OCI-LY3 (cell line): ENCODE data around the gene TSPAN3.
A peak's percentile ranks its signal among the peaks of the same experiment; 100 is the strongest.

Experiments used
- H2AFZ ChIP-seq: fragments of 200-600, 300-600 bp; shearing (Covaris generic); 2 replicates; pipeline ENCODE4 v1.6.0; 2014; ENCODE audit warnings: antibody characterized with exemption, low read depth, low read length
- H3K27ac ChIP-seq: fragments of 200-600, 300-600 bp; sonication (generic); 2 replicates; pipeline ENCODE4 v1.5.1; 2014; ENCODE audit warnings: mild to moderate bottlenecking, low read length, moderate library complexity, mixed read lengths
- H3K27me3 ChIP-seq: fragments of 200-600, 300-600 bp; sonication (generic); 2 replicates; pipeline ENCODE4 v1.6.1; 2014; ENCODE audit warnings: low read depth, low read length, mixed read lengths
- H3K36me3 ChIP-seq: fragments of 200-600, 300-600 bp; sonication (generic); replicated peaks from 2 replicates; pipeline ENCODE3; 2014; ENCODE audit warnings: low read depth, low read length, mixed read lengths
- H3K4me1 ChIP-seq: fragments of 300-600, 200-600 bp; sonication (generic); 2 replicates; pipeline ENCODE4 v1.6.1; 2014; ENCODE audit warnings: low read length, mixed read lengths
- H3K4me2 ChIP-seq: fragments of 200-600, 300-600 bp; sonication (generic); 2 replicates; pipeline ENCODE4 v1.6.1; 2014; ENCODE audit warnings: low read length, mixed read lengths
- H3K4me3 ChIP-seq: fragments of 300-600, 200-600 bp; sonication (generic); 2 replicates; pipeline ENCODE4 v1.5.1; 2014; ENCODE audit warnings: antibody characterized with exemption, mild to moderate bottlenecking, low read length, moderate library complexity
- H3K79me2 ChIP-seq: fragments of 300-600, 200-600 bp; shearing (Covaris generic); 2 replicates; pipeline ENCODE4 v1.6.1; 2014; ENCODE audit warnings: mild to moderate bottlenecking, low read length, mixed read lengths
- H3K9ac ChIP-seq: fragments of 300-600, 200-600 bp; shearing (Covaris generic); 2 replicates; pipeline ENCODE4 v1.6.0; 2014; ENCODE audit warnings: mild to moderate bottlenecking, low read length, moderate library complexity
- H3K9me3 ChIP-seq: fragments of 200-600, 300-600 bp; shearing (Covaris generic); 2 replicates; pipeline ENCODE4 v1.6.1; 2014; ENCODE audit warnings: low read length, mixed read lengths; ENCODE audit not compliant: insufficient read depth
- H4K20me1 ChIP-seq: fragments of 200-600, 300-600 bp; sonication (generic); 2 replicates; pipeline ENCODE4 v1.6.1; 2016; ENCODE audit warnings: low read length, mixed read lengths; ENCODE audit not compliant: insufficient read depth
- EZH2phosphoT487 ChIP-seq: fragments of 200-600 bp; shearing (Covaris generic); IDR thresholded peaks from 2 replicates; pipeline ENCODE4 v1.6.1; 2018; ENCODE audit warnings: antibody characterized with exemption, mixed run types, low read depth
- TF ChIP-seq, protein P1 (sequence below): fragments of 200-600, 300-600 bp; sonication (generic); IDR thresholded peaks from 2 replicates; pipeline ENCODE4 v1.5.1; 2014; ENCODE audit warnings: antibody characterized with exemption, low read length, low read depth

The TSPAN3 gene

GRCh38 chr15:77070495-77071304, at the start of gene TSPAN3:
TSS of gene TSPAN3 (minus strand) at chr15:77071109. CDS start at chr15:77070954, 155 bp downstream.
- peak within 1 kb of the TSS; percentile 93 for H3K4me2 ChIP-seq
- peak within 1 kb of the TSS; percentile 55 for H3K27ac ChIP-seq
- peaks cover 39% of the 10 kb centered on the region for H4K20me1 ChIP-seq
- H3K4me3 ChIP-seq = peak within 1 kb of the TSS; percentile 93
- TF ChIP-seq, protein P1, sequence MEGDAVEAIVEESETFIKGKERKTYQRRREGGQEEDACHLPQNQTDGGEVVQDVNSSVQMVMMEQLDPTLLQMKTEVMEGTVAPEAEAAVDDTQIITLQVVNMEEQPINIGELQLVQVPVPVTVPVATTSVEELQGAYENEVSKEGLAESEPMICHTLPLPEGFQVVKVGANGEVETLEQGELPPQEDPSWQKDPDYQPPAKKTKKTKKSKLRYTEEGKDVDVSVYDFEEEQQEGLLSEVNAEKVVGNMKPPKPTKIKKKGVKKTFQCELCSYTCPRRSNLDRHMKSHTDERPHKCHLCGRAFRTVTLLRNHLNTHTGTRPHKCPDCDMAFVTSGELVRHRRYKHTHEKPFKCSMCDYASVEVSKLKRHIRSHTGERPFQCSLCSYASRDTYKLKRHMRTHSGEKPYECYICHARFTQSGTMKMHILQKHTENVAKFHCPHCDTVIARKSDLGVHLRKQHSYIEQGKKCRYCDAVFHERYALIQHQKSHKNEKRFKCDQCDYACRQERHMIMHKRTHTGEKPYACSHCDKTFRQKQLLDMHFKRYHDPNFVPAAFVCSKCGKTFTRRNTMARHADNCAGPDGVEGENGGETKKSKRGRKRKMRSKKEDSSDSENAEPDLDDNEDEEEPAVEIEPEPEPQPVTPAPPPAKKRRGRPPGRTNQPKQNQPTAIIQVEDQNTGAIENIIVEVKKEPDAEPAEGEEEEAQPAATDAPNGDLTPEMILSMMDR = no peak
- no peak for TF ChIP-seq EZH2phosphoT487
- peaks cover 9% of the 10 kb centered on the region for H3K27me3 ChIP-seq
- H3K79me2 ChIP-seq = peaks cover 52% of the 10 kb centered on the region
- peak within 1 kb of the TSS; percentile 97 for H2AFZ ChIP-seq
- no peaks in the 10 kb centered on the region for H3K9me3 ChIP-seq
- peak within 1 kb of the TSS; percentile 85 for H3K9ac ChIP-seq
- H3K36me3 ChIP-seq = peaks cover 12% of the 10 kb centered on the region
- peaks cover 38% of the 10 kb centered on the region for H3K4me1 ChIP-seq

GRCh38 chr15:77120576-77120975, 49.7 kb upstream of the TSPAN3 start:
- Histone ChIP-seq H3K27me3 (no peaks in the 10 kb centered on the region), H3K4me3 (no peak overlapping the region), H3K9ac (no peak overlapping the region), H2AFZ (no peak overlapping the region), H3K4me2 (no peak overlapping the region), H3K79me2 (no peaks in the 10 kb centered on the region), H3K27ac (no peak overlapping the region), H3K36me3 (no peaks in the 10 kb centered on the region), H4K20me1 (no peaks in the 10 kb centered on the region; the same call in 1 of the 2 replicates), H3K4me1 (peaks cover 33% of the 10 kb centered on the region), H3K9me3 (no peaks in the 10 kb centered on the region)
- TF ChIP-seq EZH2phosphoT487 = no peak
- TF ChIP-seq, protein P1 = no peak

DNA sequence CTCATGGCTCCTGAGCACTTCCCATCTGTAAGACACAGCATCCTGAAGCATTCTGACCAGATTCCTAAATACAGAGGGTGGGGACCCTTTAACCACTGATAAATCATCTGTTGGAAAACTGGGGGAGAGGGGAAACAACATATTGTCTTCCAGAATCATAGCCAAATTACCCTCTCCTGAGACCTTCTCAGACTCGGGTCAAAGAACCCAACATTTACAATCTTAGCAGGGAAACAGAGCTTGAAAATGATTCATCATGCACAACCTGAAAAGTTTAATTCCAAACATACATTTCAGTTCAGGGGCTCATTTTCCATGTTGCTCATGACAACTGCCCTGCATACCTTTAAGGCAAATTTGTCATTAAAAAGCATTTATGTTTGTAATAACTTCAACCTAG, 48.5 kb upstream of the TSPAN3 start:
- Histone ChIP-seq H3K27ac (no peak overlapping the region), H3K79me2 (no peaks in the 10 kb centered on the region)

GRCh38 chr15:77118882-77119321, 48.0 kb upstream of the TSPAN3 start:
- no peak overlapping the region for H2AFZ ChIP-seq
- H3K9me3 ChIP-seq = no peaks in the 10 kb centered on the region
- no peak overlapping the region for H3K9ac ChIP-seq
- H3K27me3 ChIP-seq = no peaks in the 10 kb centered on the region
- H4K20me1 ChIP-seq = no peaks in the 10 kb centered on the region; the same call in 1 of the 2 replicates
- H3K36me3 ChIP-seq = no peaks in the 10 kb centered on the region
- TF ChIP-seq EZH2phosphoT487 = no peak
- TF ChIP-seq, protein P1 = peak; percentile 91
- H3K79me2 ChIP-seq = no peaks in the 10 kb centered on the region
- H3K4me2 ChIP-seq = peak overlapping the region; percentile 25
- peaks cover 26% of the 10 kb centered on the region for H3K4me1 ChIP-seq
- no peak overlapping the region for H3K4me3 ChIP-seq
- no peak overlapping the region for H3K27ac ChIP-seq

More for the DNA sequence above, 48.5 kb upstream of the TSPAN3 start:
- no peaks in the 10 kb centered on the region for H3K9me3 ChIP-seq
- H2AFZ ChIP-seq = no peak overlapping the region
- H3K27me3 ChIP-seq = no peaks in the 10 kb centered on the region
- peaks cover 31% of the 10 kb centered on the region for H3K4me1 ChIP-seq
- H3K4me3 ChIP-seq = no peak overlapping the region
- H4K20me1 ChIP-seq = no peaks in the 10 kb centered on the region; the same call in 1 of the 2 replicates
- no peak for TF ChIP-seq EZH2phosphoT487
- TF ChIP-seq, protein P1 = no peak
- no peaks in the 10 kb centered on the region for H3K36me3 ChIP-seq
- no peak overlapping the region for H3K9ac ChIP-seq
- H3K4me2 ChIP-seq = no peak overlapping the region
